ENCODE results near the gene FBL. TPM values are rescaled to one million over a fixed set of nuclear protein-coding genes. Genes with fewer than 3 reads are reported as not detected.

FBL gene
- polyA plus RNA-seq, 1 donor (not counting 4 experiments of a cell fraction or from before 2014, with no cell fraction given): 357 TPM

GRCh38 chr19:39829702-39830275 lies 16.4 kb downstream of the FBL start:
- TF ChIP-seq EZH2 (IDR thresholded peaks at IDR 0.05; ENCODE audit: low read length) (no peak), CTCF (optimal IDR thresholded peaks at IDR 0.05 in 1 of 3, IDR thresholded peaks at IDR 0.05 in 1 of 3, conservative IDR thresholded peaks at IDR 0.05 in 1 of 3; ENCODE audit: extremely low read depth in 1 of 3, insufficient read depth in 2 of 3, low read length in 3 of 3) (no peak)
- no peak overlapping the region for H3K4me2 ChIP-seq (ENCODE audit: control insufficient read depth, extremely low read depth, insufficient read depth, low read depth, low read length)
- H3K9me3 ChIP-seq (ENCODE audit: control insufficient read depth, low read depth, low read length): no peaks in the 10 kb centered on the region
- no peak overlapping the region for H2AFZ ChIP-seq (ENCODE audit: control insufficient read depth, low read length)
- no peaks in the 10 kb centered on the region for H3K27me3 ChIP-seq (ENCODE audit: control insufficient read depth, extremely low read depth, insufficient read depth, low read length)
- dilution Hi-C loops (cut with MboI; ENCODE audit: extremely low pct_ligation_motif_present, low sequenced_read_pairs): no loop called here
- no peaks in the 10 kb centered on the region for H4K20me1 ChIP-seq (ENCODE audit: control insufficient read depth, extremely low read depth, insufficient read depth, low read length)
- no peak for FAIRE-seq
- peaks cover 2% of the 10 kb centered on the region for H3K9me1 ChIP-seq (ENCODE audit: control insufficient read depth, extremely low read depth, insufficient read depth, low read length)
- H3K27ac ChIP-seq (ENCODE audit: control insufficient read depth, insufficient read depth, low read length): no peak overlapping the region
- peaks cover 14% of the 10 kb centered on the region for H3K4me1 ChIP-seq (ENCODE audit: control insufficient read depth, extremely low read depth, insufficient read depth, low read length)
- H3K9ac ChIP-seq (ENCODE audit: control insufficient read depth, extremely low read depth, insufficient read depth, low read length): no peak overlapping the region
- peaks cover 12% of the 10 kb centered on the region for H3K79me2 ChIP-seq (ENCODE audit: control insufficient read depth, insufficient read depth, low read length)
- no peak overlapping the region for H3K4me3 ChIP-seq (ENCODE audit: control insufficient read depth in 2 of 3, extremely low read depth in 1 of 3, insufficient read depth in 2 of 3, low read depth in 1 of 3, low read length in 3 of 3)
- DNase-seq (ENCODE audit: low read depth, low spot score): no peak
- peaks cover 28 to 48% of the 10 kb centered on the region in 2 experiments for H3K36me3 ChIP-seq (ENCODE audit: control insufficient read depth in 2 of 2, extremely low read depth in 1 of 2, insufficient read depth in 2 of 2, low read length in 2 of 2)

- Histone ChIP-seq H3K36me3 (ENCODE audit: control insufficient read depth in 2 of 2, extremely low read depth in 1 of 2, insufficient read depth in 2 of 2, low read length in 2 of 2) (peaks cover 22 to 41% of the 10 kb centered on the region in 2 experiments), H3K9me3 (ENCODE audit: control insufficient read depth, low read depth, low read length) (no peaks in the 10 kb centered on the region), H4K20me1 (ENCODE audit: control insufficient read depth, extremely low read depth, insufficient read depth, low read length) (no peaks in the 10 kb centered on the region), H3K4me1 (ENCODE audit: control insufficient read depth, extremely low read depth, insufficient read depth, low read length) (peaks cover 13% of the 10 kb centered on the region), H3K4me2 (ENCODE audit: control insufficient read depth, extremely low read depth, insufficient read depth, low read depth, low read length) (no peak overlapping the region), H3K27me3 (ENCODE audit: control insufficient read depth, extremely low read depth, insufficient read depth, low read length) (no peaks in the 10 kb centered on the region), H3K4me3 (ENCODE audit: control insufficient read depth in 2 of 3, extremely low read depth in 1 of 3, insufficient read depth in 2 of 3, low read depth in 1 of 3, low read length in 3 of 3) (no peak overlapping the region), H3K79me2 (ENCODE audit: control insufficient read depth, insufficient read depth, low read length) (peaks cover 12% of the 10 kb centered on the region), H2AFZ (ENCODE audit: control insufficient read depth, low read length) (no peak overlapping the region), H3K9ac (ENCODE audit: control insufficient read depth, extremely low read depth, insufficient read depth, low read length) (no peak overlapping the region), H3K9me1 (ENCODE audit: control insufficient read depth, extremely low read depth, insufficient read depth, low read length) (peaks cover 2% of the 10 kb centered on the region), H3K27ac (ENCODE audit: control insufficient read depth, insufficient read depth, low read length) (no peak overlapping the region)
- no peak for DNase-seq (ENCODE audit: low read depth, low spot score)
- dilution Hi-C loops (cut with MboI; ENCODE audit: extremely low pct_ligation_motif_present, low sequenced_read_pairs): no loop called here
- no peak for TF ChIP-seq CTCF (optimal IDR thresholded peaks at IDR 0.05 in 1 of 3, IDR thresholded peaks at IDR 0.05 in 1 of 3, conservative IDR thresholded peaks at IDR 0.05 in 1 of 3; ENCODE audit: extremely low read depth in 1 of 3, insufficient read depth in 2 of 3, low read length in 3 of 3)
- no peak for TF ChIP-seq EZH2 (IDR thresholded peaks at IDR 0.05; ENCODE audit: low read length)
- FAIRE-seq: no peak
Measured at GRCh38 chr19:39828654-39829032, 17.5 kb downstream of the FBL start.

Data from keratinocyte (primary cell).